ENCODE measurements around the gene SLC37A2.

- TF ChIP-seq CTCF (IDR thresholded peaks at IDR 0.05; ENCODE audit: insufficient read depth, low read depth, low read length) (no peak), EZH2 (IDR thresholded peaks at IDR 0.05; ENCODE audit: insufficient read depth, low read length) (no peak)
Measured at GRCh38 chr11:125139778-125140177, 76.7 kb downstream of the SLC37A2 start.
